Hematopoietic multipotent progenitor cell treated with erythropoietin and hydrocortisone succinate and interleukin-3 and kit ligand, for 8 days (in vitro differentiated cells): ENCODE results near the gene UCN3.
"Not testable (repeated sequence)": the region's sequence is repeated elsewhere in the genome, so short reads cannot be mapped to it uniquely, and the experiment has no call there.

Source experiments
- DNase-seq: peaks from one replicate; pipeline ENCODE4 v3.0.0-alpha.2; 2015

The UCN3 gene

DNA sequence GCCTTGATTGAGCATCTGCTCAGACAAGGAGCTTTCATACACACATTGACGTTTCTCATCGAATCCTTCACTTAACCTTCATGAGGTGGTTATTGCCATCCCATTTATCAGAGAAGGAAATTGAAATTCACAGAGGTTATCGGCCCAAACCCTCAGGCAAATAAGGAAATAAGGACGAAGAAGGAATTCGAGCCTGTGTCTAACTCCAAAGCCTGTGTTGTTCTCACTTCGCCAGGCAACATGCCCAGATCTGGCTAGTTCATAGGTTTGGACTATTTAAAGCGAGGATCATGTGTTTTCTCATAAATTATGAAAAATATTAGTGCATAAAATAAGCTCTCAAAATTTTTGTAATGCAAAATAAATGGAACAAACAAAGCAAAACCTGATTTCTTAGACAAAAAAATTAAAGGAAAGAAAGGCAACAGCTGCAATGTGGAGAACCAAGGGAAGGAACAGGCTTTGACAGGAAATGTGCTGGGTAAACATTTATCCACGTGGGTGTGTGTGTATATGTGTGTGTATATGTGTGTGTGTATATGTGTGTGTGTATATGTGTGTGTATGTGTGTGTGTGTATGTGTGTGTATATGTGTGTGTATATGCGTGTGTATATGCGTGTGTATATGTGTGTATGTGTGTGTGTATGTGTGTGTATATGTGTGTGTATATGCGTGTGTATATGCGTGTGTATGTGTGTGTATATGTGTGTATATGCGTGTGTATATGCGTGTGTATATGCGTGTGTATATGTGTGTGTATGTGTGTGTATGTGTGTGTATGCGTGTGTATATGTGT lies 4.8 kb downstream of the UCN3 start:
- no peak for DNase-seq

DNA sequence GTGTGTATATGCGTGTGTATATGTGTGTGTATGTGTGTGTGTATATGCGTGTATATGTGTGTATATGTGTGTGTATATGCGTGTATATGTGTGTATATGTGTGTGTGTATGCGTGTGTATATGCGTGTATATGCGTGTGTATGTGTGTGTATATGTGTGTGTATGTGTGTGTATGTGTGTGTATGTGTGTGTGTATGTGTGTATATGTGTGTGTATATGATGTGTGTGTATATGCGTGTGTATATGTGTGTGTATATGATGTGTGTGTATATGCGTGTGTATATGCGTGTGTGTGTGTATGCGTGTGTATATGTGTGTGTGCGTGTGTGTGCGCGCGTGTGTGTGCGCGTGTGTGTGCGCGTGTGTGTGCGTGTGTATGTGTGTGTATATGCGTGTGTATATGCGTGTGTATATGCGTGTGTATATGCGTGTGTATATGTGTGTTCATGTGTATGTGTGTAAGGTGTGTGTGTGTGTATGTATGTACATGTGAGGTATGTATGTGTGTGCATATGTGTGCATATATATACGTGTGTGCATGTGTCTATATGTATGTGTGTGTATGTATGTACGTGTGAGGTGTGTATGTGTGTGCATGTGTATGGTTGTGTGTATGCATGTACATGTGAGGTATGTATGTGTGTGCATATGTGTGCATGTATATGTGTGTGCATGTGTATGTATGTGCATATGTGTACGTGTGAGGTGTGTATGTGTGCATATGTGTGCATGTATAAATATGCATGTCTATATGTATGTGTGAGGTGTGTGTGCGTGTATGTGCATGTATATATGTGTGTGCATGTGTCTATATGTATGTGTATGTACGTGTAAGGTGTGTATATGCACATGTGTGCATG lies 6.0 kb downstream of the UCN3 start:
- DNase-seq = no peak

DNA sequence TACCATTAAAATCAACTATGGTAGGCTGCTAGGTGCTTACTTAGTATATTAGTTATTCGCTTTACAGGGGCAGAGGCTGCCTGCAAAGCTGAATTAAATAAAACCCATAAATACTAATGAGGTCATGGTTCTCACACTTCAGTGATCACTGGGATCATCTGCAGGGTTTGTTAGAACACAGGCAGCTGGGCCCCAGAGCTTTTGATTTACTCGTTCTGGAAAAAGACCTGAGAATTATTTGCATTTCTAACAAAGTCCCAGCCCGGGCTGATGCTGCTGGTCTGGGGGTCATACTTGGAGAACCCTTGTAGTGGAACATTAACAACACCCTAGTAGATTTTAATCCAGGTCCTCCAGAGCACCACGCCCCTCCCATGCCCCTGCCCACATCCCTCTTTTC lies 8.5 kb downstream of the UCN3 start:
- no peak for DNase-seq

DNA sequence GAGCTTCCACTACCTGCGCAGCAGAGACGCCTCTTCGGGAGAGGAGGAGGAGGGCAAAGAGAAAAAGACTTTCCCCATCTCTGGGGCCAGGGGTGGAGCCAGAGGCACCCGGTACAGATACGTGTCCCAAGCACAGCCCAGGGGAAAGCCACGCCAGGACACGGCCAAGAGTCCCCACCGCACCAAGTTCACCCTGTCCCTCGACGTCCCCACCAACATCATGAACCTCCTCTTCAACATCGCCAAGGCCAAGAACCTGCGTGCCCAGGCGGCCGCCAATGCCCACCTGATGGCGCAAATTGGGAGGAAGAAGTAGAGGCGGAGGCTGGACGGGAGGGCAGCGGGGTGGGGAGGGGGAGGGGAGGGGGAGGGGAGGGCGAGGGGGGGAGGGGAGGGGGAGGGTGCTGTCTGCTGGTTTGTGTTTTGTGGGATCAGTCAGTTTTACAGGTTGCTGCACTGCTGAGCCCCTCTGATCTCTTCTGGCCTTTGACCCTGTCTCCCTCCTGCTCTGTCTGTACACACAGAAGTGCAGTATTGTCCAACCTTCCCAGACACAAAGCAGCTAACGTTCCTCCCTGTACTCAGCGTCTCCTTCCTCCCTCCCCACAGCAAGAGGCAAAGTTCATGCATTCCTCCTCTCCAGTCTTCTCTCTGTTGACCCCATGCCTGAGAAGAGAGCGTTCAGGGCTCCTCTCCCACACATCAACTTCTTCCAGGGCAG lies 9.3 kb downstream of the UCN3 start:
- DNase-seq = no peak

DNA sequence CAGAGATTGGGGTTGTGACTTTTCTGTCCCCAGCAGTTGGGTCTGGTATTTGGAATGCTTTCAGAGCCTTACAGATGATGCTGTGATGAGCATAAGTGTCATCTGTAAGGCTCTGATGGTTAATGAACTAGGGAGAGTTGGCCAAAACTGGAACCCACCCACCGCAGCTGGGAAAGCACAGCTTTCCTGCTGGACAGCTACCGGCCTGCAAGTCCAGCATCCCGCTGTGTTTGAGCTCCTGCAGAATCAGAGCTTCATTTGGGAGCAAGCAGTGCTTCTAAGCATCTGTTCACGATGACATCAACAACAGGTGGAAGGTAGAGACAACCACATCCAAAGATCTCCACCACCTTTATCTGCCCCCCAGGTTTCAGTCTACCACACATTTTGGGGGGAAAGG lies 11.7 kb downstream of the UCN3 start:
- no peak for DNase-seq

DNA sequence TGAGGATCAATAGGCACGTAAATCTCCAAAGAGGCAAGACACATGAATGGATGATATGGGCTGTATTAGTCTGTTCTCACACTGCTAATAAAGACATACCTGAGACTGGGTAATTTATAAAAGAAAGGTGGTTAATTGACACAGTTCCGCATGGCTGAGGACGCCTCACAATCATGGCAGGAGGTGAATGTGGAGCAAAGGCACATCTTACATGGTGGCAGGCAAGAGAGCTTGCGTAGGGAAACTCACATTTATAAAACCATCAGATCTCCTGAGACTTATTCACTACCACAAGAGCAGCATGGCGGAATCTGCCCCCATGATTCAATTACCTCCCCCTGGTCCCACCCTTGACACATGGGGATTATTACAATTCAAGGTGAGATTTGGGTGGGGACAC lies 14.4 kb downstream of the UCN3 start:
- not testable (repeated sequence) for DNase-seq

DNA sequence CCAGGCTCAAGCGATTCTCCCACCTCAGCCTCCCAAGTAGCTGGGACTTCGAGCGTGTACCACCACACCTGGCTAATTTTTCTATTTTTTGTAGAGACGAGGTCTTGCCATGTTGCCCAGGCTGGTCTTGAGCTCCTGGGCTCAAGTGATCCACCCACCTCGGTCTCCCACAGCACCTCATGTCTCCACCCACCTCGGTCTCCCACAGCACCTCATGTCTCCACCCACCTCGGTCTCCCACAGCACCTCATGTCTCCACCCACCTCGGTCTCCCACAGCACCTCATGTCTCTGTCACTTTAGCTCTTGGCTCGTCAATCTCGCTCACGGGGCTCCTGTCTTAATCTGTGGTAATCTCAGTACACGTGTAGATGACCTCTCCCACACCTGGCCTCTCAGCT lies 15.6 kb downstream of the UCN3 start:
- not testable (repeated sequence) for DNase-seq

DNA sequence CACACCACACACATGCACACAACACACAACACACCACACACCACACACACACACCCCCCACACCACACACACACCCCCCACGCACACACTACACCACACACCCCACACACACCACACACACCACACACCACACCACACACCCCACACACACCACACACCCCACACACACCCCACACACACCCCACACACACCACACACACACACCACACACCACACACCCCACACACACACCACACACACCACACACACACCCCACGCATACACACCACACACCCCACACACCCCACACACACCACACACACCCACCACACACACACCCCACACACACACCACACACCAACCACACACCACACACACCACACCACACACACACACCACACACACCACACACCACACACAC lies 16.4 kb downstream of the UCN3 start:
- DNase-seq = no peak

DNA sequence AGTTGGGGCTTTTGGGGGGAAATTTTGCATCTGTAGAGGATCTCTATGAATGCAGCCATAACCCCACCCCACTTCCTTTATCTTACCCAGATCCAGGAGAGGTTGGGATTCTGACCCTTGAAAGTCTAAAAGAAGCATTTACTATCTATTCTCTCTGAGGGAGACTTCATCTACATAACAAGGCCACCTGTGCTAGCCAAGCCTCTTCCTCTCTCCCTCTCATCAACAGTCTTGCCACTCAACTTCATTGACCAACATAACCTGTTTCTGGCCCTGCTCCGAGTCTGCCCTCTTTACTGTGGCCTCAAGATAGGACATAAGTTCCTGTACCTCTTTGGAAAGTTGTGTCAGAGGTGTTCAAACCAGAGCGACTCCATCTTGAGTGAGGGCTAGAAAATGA lies 20.5 kb downstream of the UCN3 start:
- DNase-seq = no peak

DNA sequence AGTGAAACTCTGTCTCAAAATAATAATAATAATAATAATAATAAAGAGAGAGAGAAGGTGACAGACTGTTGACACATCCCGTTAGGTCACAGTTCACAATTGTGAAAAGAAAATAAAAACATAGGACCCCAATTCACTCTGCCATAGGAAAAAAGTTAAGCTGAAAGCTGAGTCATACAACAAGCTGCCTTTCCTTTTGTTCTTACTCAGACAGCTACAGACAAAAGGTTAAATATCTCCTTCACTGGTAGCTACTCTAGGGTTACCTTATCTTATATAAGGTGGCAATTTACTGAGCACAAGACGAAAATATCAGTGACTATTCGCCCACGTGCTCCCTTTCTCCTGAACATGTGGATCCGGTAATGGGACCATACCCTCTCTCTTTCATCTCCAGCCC lies 22.4 kb downstream of the UCN3 start:
- DNase-seq = no peak

DNA sequence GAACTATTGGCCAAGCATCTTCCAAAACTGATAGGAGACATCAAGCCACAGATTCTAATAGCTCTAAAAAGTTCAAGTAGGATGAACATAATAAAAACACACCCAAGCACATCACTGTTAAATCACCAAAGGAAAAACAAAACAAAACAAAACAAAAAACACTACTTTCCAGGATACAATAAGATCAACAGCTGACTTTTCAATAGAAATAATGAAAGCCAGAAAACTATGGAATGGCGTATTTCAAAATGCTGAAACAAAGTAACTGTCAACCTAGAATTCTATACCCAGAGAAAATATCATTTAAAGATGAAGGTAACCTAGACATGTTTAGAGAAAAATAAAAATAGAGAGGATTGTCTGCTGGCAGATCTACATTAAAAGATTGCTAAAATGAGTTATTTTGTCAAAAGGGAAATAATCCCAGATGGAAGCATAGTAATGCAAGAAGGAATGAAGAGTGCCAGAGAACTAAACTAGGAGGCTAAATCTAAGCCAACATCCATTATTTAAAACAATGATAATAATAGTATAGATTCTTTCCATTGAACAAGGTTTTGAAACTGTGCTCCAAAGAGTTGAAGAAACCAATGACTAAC lies 25.9 kb downstream of the UCN3 start:
- no peak for DNase-seq

DNA sequence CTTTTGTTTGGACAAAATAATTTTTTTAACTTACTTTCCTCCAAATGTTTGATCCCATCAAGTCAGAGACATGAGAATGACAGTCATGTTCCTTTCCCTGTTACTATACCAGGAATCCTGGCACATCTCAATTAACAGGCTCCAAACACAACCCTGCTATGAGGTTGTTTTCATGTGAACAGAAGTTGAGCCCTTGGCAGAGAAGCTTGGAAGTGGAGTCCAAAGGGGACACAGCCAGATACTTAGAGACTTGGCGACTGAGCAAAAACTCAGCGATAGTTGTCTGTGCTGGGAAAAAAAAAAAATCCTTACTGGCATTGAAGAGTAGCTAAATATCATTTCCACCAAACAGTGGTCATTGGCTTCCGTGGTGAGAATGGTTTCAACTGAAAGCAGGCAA lies 27.0 kb downstream of the UCN3 start:
- DNase-seq = no peak

DNA sequence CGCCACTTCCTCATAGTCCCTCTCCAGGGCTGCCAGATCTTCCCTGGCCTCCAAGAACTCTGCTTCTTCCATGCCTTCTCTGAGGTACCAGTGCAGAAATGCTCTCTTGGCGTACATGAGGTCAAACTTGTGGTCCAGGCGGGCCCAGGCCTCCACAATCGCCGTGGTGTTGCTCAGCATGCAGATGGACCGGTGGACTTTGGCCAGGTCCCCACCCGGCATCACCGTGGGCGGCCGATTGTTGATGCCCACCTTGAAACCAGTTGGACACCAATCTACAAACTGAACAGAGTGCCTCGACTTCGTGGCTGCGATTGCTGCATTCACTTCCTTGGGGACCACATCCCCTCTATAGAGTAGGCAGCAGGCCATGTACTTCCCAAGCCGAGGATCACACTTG lies 28.8 kb downstream of the UCN3 start:
- DNase-seq = no peak

DNA sequence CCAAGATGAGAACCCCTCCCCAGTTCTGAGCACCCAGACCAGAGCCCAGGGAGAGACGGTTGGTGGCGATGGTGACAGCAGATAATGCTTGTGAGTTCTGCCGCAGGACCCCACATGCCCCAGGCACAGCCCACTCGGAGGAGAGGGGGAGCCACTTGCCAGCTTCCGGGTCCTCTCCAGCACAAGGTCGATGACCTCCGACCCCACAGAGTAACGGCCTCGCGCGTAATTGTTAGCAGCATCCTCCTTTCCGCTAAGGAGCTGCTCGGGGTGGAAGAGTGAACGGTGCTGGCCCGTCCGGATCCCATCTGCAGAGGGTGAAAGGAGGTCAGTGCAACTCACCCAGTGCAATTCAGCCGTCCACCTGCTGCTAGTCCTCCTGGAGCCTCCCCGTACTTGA lies 30.4 kb downstream of the UCN3 start:
- DNase-seq = no peak

DNA sequence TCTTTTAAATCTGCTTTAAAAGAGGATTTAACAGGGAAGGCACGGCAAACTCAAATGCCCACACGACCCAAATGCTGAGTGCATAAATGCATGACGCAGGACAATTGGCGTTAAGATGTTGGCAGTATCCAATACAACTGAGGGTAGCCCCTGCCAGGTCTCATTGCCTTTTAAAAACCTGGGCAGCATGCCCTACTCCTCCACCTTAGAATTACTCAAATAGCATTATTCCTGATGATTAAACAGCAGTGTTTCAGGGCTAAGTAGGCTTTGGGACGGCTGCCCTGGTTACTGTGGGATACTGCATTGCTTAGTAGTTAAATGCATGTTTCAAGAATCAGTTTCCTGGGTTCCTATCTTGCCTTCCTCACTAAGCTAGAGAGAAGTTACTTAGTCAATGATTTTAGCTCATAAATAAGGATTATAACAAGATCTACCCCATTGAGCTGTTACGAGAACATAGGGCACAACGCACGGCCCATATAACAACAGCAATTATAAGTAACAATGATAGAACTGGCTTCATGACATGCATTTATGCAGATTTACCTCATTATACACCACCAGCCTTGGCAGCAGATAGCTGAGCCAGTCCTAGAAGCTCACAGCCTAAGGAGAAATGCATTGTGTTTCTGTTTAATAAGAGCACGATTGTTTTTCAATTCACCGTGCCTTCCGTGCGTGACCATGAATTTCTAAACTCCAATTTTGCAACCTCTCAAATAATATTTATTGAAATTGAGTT lies 32.0 kb downstream of the UCN3 start:
- no peak for DNase-seq

DNA sequence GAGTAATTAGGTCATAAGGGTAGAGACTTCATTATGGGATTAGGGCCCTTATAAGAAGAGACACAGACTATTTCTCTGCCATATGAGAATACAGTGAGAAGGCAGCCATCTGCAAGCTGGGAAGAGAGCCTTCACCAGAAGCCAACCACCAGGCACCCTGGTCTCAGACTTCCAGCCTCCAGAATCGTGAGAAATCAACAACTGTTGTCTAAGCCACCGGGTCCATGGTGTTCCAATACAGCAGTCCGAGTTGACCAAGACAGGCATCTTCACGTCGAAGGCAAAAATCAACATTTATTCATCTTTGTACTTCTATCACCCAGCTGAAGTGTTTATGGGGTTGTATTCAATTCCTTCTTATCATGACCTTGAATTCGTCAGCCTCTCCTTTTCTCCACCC lies 34.6 kb downstream of the UCN3 start:
- no peak for DNase-seq

DNA sequence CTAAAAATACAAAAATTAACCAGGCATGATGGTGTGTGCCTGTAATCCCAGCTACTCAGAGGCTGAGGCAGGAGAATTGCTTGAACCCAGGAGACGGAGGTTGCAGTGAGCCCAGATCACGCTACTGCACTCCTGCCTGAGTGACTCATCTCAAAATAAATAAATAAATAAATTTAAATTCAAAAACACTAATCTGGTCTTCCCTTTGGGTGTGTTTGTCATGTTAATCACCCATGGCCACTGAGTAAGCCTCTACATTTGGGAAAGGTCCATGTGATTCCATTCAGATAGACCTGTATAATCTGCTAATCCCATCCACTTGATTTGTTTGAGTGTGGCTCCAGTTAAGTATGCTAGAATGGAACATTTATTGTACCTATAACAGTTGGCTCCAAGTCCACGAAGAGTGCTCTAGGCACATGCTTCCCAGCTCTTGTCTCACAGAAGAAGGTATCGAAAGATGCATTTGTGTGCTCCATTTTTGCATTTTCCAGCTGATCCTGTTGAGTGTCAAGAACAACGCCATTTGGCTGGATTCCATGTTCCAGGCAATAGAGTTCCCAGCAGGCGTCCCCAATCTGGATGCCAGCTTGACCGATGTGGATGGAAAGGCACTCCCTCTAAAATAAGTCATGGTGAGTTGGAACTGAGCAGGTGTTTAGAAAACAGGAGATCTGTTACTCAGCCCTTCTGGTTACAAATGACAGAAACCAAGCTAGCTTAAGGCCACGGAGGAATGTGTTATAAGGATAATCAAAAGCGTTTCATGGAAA lies 35.9 kb downstream of the UCN3 start:
- no peak for DNase-seq

DNA sequence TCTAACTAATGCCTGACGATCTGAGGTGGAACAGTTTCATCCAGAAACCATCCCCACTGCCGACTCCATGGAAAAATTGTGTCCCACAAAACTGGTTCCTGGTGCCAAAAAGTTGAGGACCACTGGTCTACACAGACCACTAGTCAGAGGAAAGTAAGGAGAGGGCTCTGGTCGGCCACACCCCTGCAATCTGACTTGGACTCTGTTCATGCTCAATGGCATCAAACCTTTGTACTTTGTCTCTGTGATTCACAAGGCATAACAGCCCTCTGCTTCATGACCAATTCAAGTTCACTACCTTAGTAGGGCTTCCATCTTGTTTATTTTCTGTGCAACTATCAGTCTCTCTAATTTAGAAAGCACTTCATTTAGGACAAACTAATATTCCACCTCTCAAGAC lies 38.0 kb downstream of the UCN3 start:
- DNase-seq = no peak

DNA sequence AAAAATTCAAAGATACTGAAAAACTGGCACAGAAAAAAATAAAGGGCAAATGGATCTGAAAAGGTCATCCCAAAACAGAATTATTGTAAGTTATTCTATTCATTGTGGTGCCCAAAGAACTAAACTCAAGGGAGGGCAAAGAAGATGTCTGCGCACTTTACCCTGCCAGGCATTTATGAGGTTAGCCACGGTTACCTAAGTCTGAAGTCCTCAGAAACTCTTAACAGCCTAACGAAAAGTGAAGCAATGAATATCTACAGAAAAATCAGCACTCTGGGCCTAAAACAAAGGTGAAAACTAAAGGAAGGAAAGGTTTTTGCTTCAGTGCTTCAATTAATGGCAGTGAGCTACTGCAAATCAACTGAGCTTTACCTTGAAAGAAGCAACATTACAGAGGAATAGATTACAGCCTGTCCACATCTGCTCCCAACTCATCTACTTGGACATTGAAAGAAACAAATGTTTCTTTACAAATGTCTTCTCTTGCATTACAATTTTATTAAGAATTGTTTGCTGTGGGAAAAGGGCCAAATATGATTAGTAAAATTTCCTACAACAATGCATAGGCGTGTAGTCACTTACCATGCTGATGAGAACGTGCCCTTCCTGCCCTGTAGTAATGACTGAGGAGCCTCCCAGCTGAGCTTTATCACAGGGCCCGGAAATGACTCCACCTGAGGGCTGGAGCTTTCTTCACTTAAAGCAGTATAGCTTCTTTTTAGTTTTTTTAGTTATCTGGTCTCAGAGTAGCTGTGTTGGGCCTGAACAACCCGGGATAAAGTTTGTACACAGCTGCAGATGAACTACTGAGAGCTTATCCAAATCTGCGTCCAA lies 39.7 kb downstream of the UCN3 start, which contains the start of gene TUBAL3:
TUBAL3 (minus strand) TSS at position 621 of the 834 bp plus-strand sequence; CDS start at position 585, 36 bp downstream.
- no peak for DNase-seq

DNA sequence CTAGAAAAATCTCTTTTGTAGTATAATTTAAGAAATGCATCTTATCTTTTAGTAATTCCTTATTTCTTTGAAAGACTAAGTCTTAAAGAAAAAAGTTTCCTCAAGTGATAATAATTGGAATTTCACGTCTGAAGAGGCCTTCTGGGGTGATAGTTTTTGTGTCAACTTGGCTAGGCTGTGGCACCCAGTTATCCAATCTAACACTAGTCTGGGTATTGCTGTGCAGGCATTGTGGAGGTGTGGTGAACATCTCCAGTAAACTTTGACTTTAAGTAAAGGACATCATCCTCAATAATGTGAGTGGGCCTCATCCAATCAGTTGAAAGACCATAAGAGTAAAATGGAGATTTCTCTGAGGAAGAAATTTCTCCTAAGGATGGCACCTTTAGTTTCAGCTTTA lies 42.2 kb downstream of the UCN3 start:
- no peak for DNase-seq

DNA sequence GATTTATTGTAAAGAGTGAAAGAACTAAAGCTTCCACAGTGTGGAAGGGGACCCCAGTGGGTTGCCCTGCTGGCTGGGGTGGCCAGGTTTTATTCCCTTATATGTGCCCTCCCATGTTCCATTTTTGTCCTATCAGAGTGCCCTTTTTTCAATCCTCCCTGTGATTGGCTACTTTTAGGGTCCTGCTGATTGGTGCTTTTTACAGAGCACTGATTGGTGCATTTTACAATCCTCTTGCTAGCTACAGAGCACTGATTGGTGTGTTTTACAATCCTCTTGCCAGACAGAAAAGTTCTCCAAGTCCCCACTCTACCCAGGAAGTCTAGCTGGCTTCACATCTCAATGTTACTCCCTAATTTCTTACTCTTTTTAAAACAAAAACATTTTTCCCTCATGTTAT lies 46.0 kb downstream of the UCN3 start:
- not testable (repeated sequence) for DNase-seq
